ENCODE results near the gene SCFD2.
"Not testable (repeated sequence)": the region's sequence is repeated elsewhere in the genome, so short reads cannot be mapped to it uniquely, and the experiment has no call there.

Gene SCFD2

DNA sequence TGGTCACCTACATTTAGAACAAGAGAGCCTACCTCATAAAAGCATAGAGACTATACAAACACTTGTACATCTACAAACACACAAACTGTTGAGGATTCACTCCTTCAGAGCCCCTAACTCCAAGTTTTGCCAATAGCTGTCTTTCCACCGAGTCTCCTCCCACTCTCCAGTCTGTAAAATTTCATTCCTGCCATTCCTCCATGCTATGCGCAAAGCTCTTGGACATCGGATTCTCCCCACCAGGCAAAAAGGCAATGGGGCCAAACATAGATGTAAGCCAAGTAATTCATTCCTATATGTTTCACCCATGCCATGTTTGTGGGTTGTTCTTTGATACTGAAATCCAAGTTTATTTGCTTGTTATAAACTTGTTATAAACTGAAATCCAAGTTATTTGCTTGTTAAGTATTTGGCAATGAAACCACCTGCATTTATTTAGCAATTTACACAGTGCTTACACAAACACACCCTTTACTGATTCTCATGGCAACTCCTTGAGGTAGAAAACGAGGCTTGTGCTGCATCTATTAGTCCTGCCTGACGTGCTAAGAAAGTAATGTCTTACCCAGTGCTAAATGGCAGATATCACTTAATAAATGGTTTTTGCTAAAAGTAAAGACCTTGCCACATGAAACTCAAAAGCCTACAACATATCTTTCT, 91.1 kb downstream of the SCFD2 start:
- H3K4me3 ChIP-seq (replicated peaks; ENCODE audit: low read depth, low read length): no peak overlapping the region
- TF ChIP-seq, protein P1, sequence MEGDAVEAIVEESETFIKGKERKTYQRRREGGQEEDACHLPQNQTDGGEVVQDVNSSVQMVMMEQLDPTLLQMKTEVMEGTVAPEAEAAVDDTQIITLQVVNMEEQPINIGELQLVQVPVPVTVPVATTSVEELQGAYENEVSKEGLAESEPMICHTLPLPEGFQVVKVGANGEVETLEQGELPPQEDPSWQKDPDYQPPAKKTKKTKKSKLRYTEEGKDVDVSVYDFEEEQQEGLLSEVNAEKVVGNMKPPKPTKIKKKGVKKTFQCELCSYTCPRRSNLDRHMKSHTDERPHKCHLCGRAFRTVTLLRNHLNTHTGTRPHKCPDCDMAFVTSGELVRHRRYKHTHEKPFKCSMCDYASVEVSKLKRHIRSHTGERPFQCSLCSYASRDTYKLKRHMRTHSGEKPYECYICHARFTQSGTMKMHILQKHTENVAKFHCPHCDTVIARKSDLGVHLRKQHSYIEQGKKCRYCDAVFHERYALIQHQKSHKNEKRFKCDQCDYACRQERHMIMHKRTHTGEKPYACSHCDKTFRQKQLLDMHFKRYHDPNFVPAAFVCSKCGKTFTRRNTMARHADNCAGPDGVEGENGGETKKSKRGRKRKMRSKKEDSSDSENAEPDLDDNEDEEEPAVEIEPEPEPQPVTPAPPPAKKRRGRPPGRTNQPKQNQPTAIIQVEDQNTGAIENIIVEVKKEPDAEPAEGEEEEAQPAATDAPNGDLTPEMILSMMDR (IDR thresholded peaks at IDR 0.05; ENCODE audit: low read length, missing control alignments): no peak
- no peak for DNase-seq (ENCODE audit: low read depth)

- TF ChIP-seq, protein P1 (IDR thresholded peaks at IDR 0.05; ENCODE audit: low read length, missing control alignments): no peak
- DNase-seq (ENCODE audit: low read depth): peak; percentile 14
- H3K4me3 ChIP-seq (replicated peaks; ENCODE audit: low read depth, low read length): no peak overlapping the region
Measured at GRCh38 chr4:53273726-53274125, 92.1 kb downstream of the SCFD2 start.

- DNase-seq (ENCODE audit: low read depth): no peak
- TF ChIP-seq, protein P1 (IDR thresholded peaks at IDR 0.05; ENCODE audit: low read length, missing control alignments): no peak
- no peak overlapping the region for H3K4me3 ChIP-seq (replicated peaks; ENCODE audit: low read depth, low read length)
Measured at GRCh38 chr4:53267026-53267425, 98.8 kb downstream of the SCFD2 start.

- not testable (repeated sequence) for DNase-seq (ENCODE audit: low read depth); H3K4me3 ChIP-seq (replicated peaks; ENCODE audit: low read depth, low read length)
Measured at GRCh38 chr4:53255986-53256385, 109.9 kb downstream of the SCFD2 start.

GRCh38 chr4:53240573-53240972, 125.3 kb downstream of the SCFD2 start:
- no peak overlapping the region for H3K4me3 ChIP-seq (replicated peaks; ENCODE audit: low read depth, low read length)
- TF ChIP-seq, protein P1 (IDR thresholded peaks at IDR 0.05; ENCODE audit: low read length, missing control alignments): no peak
- DNase-seq (ENCODE audit: low read depth): no peak

GRCh38 chr4:53238352-53238751, 127.5 kb downstream of the SCFD2 start:
- DNase-seq (ENCODE audit: low read depth): not testable (repeated sequence)

GRCh38 chr4:53237811-53238210, 128.1 kb downstream of the SCFD2 start:
- DNase-seq (ENCODE audit: low read depth): not testable (repeated sequence)

More at GRCh38 chr4:53238352-53238751, 127.5 kb downstream of the SCFD2 start:
- not testable (repeated sequence) for H3K4me3 ChIP-seq (replicated peaks; ENCODE audit: low read depth, low read length)

GRCh38 chr4:53236624-53237023, 129.2 kb downstream of the SCFD2 start:
- not testable (repeated sequence) for H3K4me3 ChIP-seq (replicated peaks; ENCODE audit: low read depth, low read length); DNase-seq (ENCODE audit: low read depth)

More at GRCh38 chr4:53237811-53238210, 128.1 kb downstream of the SCFD2 start:
- H3K4me3 ChIP-seq (replicated peaks; ENCODE audit: low read depth, low read length): not testable (repeated sequence)

DNA sequence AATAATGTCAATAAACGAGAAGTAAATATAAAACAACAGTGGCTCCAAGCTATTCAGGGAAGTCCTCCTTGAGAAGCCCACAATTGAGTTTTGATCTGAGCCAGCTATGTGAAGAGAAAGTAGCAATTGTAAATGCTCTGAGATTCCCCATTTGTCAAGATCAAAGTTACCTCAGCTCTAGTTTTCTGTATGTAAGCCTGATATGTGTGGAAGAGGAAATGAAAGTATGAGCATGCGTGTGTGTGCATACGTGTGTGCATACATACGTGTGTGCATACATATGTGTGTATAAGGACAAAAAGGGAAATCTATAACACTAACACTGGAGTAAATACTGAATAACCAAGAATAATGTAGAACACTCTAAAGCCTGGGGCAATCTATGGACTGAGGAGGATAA, 130.3 kb downstream of the SCFD2 start:
- no peak for DNase-seq (ENCODE audit: low read depth)
- no peak overlapping the region for H3K4me3 ChIP-seq (replicated peaks; ENCODE audit: low read depth, low read length)
- TF ChIP-seq, protein P1 (IDR thresholded peaks at IDR 0.05; ENCODE audit: low read length, missing control alignments): no peak

Measured in fibroblast of pulmonary artery (primary cell).